AG09319 (cell line): ENCODE results near the gene PDE4D.
"Not testable (repeated sequence)": the region's sequence is repeated elsewhere in the genome, so short reads cannot be mapped to it uniquely, and the experiment has no call there.

Experiments
- DNase-seq: peaks from one replicate; pipeline ENCODE4 v3.0.0-alpha.2; 2010; ENCODE audit warnings: low read depth; ENCODE audit errors: extremely low read depth
- TF ChIP-seq, protein P1 (sequence below): IDR thresholded peaks from 2 replicates; pipeline ENCODE4 v1.5.1; 2011; ENCODE audit warnings: low read depth, mild to moderate bottlenecking, inconsistent platforms, low read length, moderate library complexity

PDE4D gene

GRCh38 chr5:59765446-59765845, 128.1 kb downstream of the PDE4D start:
- TF ChIP-seq, protein P1, sequence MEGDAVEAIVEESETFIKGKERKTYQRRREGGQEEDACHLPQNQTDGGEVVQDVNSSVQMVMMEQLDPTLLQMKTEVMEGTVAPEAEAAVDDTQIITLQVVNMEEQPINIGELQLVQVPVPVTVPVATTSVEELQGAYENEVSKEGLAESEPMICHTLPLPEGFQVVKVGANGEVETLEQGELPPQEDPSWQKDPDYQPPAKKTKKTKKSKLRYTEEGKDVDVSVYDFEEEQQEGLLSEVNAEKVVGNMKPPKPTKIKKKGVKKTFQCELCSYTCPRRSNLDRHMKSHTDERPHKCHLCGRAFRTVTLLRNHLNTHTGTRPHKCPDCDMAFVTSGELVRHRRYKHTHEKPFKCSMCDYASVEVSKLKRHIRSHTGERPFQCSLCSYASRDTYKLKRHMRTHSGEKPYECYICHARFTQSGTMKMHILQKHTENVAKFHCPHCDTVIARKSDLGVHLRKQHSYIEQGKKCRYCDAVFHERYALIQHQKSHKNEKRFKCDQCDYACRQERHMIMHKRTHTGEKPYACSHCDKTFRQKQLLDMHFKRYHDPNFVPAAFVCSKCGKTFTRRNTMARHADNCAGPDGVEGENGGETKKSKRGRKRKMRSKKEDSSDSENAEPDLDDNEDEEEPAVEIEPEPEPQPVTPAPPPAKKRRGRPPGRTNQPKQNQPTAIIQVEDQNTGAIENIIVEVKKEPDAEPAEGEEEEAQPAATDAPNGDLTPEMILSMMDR: no peak
- no peak for DNase-seq

GRCh38 chr5:59764361-59764760, 129.2 kb downstream of the PDE4D start:
- TF ChIP-seq, protein P1: no peak

DNA sequence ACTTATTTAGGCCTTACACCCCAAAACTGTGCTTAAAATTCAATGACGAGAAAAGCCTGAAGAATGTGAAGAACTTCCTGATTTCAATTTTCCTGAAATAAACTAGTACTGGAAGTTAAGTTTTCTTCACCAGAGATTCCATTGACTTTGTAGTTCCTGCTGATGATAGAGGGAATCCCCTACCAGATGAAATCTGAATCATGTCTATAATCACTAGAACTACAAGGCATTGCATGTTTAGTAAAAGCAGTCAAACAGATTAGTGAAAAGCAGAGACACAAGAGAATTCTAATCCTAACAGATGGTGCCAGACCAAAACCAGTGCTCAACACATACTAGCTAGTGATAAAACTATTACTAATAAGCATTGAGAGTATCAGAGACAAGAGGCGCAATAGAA, 130.0 kb downstream of the PDE4D start:
- TF ChIP-seq, protein P1: no peak
- DNase-seq: no peak

More at GRCh38 chr5:59764361-59764760, 129.2 kb downstream of the PDE4D start:
- DNase-seq: no peak

- DNase-seq: not testable (repeated sequence)
These were observed 131.3 kb downstream of the PDE4D start for GRCh38 chr5:59762232-59762631.

DNA sequence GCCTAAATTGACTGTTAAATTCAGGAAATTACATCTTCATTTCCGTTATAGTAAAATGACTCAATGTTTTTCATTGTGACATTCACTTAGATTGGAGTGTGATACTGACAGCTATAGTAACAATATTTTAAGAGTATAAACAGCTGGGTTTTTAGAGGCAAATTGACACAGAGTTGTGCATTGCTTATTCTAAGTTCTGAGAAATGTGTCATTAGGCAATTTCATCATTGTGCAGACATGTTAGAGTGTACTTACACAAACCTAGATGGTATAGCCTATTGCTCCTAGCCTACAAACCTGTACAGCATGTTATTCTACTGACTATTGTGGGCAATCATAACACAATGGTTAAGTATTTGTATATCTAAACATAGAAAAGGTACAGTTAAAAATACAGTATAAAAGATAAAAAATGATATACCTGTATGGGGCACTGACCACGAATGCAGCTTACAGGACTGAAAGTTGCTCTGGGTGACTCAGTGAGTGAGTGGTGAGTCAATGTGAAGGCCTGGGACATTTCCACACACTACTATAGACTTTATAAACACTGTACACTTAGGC, 132.7 kb downstream of the PDE4D start:
- DNase-seq: no peak
- TF ChIP-seq, protein P1: no peak

GRCh38 chr5:59759600-59760351, 133.8 kb downstream of the PDE4D start:
- no peak for DNase-seq
- TF ChIP-seq, protein P1: no peak

GRCh38 chr5:59758566-59758965, 135.0 kb downstream of the PDE4D start:
- DNase-seq: no peak
- TF ChIP-seq, protein P1: no peak
